ENCODE data around the gene CNTNAP5. TPM values are rescaled to one million over a fixed set of nuclear protein-coding genes. Genes with fewer than 3 reads are reported as not detected.

Gene CNTNAP5
- total and polyA plus RNA-seq, 2 of the 8 experiments (the other 6 are each of a cell fraction or from before 2014, with no cell fraction given) = 0.11 to 0.76 TPM

DNA sequence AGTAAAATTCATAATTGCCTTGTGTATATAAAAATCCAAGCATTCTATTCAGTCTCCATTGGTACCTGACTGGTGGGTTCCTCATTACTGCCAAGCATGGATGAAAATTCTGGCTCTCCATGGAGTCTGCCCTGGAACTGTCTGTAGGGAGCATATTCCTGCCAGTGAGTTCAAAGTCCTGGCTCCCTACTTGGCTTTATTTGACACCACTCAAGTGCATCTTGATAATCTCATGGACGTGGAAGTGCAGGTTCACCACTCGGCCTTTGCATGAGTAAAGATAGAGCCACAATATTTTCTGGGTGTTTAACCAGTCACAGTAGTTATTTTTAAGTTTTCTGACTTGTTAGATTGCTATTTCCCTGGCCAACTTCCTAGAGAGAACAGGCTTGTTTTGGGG is 63.5 kb downstream of the CNTNAP5 start:
- H3K18ac ChIP-seq (ENCODE audit: extremely low read depth, low read length) = no peak overlapping the region
- DNase-seq (ENCODE audit: low read depth in 1 of 2, low spot score in 2 of 2) (no peak), FAIRE-seq (no peak)
- no peak overlapping the region for H3K4me3 ChIP-seq (ENCODE audit: extremely low read depth in 1 of 4, insufficient read depth in 2 of 4, low read depth in 3 of 4, low read length in 4 of 4)
- no peaks in the 10 kb centered on the region for H4K20me1 ChIP-seq (replicated peaks in 1 of 2; ENCODE audit: control insufficient read depth in 1 of 2, insufficient read depth in 2 of 2, low read length in 2 of 2)
- no peaks in the 10 kb centered on the region for H3K79me1 ChIP-seq (ENCODE audit: low read depth, low read length)
- H3K4me2 ChIP-seq (ENCODE audit: insufficient read depth in 1 of 2, low read depth in 2 of 2, low read length in 2 of 2) = no peak overlapping the region
- no peaks in the 10 kb centered on the region for H3K79me2 ChIP-seq (ENCODE audit: control insufficient read depth in 1 of 2, insufficient read depth in 2 of 2, low read length in 2 of 2)
- WGBS, 2 experiments (ENCODE audit: extremely low coverage in 1 of 2, insufficient coverage in 1 of 2, insufficient read length in 1 of 2, insufficient replicate concordance in 2 of 2, low coverage in 1 of 2, low lambda C conversion rate in 2 of 2, missing lambda C conversion rate in 1 of 2) = 78% methylated on average over 2 of the region's 2 CpGs; no CpG with 5 or more reads in 1 of the 2 experiments
- no peaks in the 10 kb centered on the region for H3K4me1 ChIP-seq (replicated peaks in 1 of 4; ENCODE audit: control insufficient read depth in 3 of 4, insufficient read depth in 4 of 4, low read length in 3 of 4)
- H3K4ac ChIP-seq (replicated peaks; ENCODE audit: insufficient read length, low read depth, low read length) = no peak overlapping the region
- no peak overlapping the region for H2BK20ac ChIP-seq (ENCODE audit: low read length)
- ChIA-PET POLR2A (ENCODE audit: partially characterized antibody) (no interaction called here), CTCF (ENCODE audit: partially characterized antibody) (no interaction called here)
- H3K56ac ChIP-seq (replicated peaks; ENCODE audit: insufficient read length, low read depth, low read length) = no peak overlapping the region
- H3K36me3 ChIP-seq (ENCODE audit: control insufficient read depth in 2 of 4, insufficient read depth in 4 of 4, low read length in 3 of 4) = no peaks in the 10 kb centered on the region
- H4K91ac ChIP-seq (replicated peaks; ENCODE audit: insufficient read length, low read length) = no peak overlapping the region
- H3K14ac ChIP-seq (ENCODE audit: insufficient read length) = no peak overlapping the region
- H2AFZ ChIP-seq (ENCODE audit: low read length) = no peak overlapping the region
- no peak overlapping the region for H2AK5ac ChIP-seq (ENCODE audit: low read depth, low read length)
- H4K5ac ChIP-seq (ENCODE audit: insufficient read length, low read depth, low read length) = no peak overlapping the region
- no peaks in the 10 kb centered on the region for H3K27me3 ChIP-seq (replicated peaks in 1 of 4; ENCODE audit: control insufficient read depth in 3 of 4, extremely low read depth in 1 of 4, insufficient read depth in 3 of 4, low read length in 3 of 4)
- no peak overlapping the region for H3K27ac ChIP-seq (ENCODE audit: low read depth, low read length)
- no peak overlapping the region for H3K23ac ChIP-seq (ENCODE audit: insufficient read length)
- no peaks in the 10 kb centered on the region; a peak in 3 of 4 replicates for H3K9me3 ChIP-seq (ENCODE audit: insufficient read depth in 2 of 2, low read depth in 1 of 2, low read length in 1 of 2)
- no peaks in the 10 kb centered on the region for H3K23me2 ChIP-seq (ENCODE audit: low read depth, low read length)
- no peak overlapping the region for H3K9ac ChIP-seq (replicated peaks in 1 of 4; ENCODE audit: extremely low read depth in 1 of 4, low read depth in 3 of 4, low read length in 3 of 4)
- no peak overlapping the region for H2BK5ac ChIP-seq (ENCODE audit: low read depth, low read length)
- H2BK120ac ChIP-seq (replicated peaks; ENCODE audit: low read depth, low read length) = no peak overlapping the region
- H4K8ac ChIP-seq (ENCODE audit: extremely low read depth, insufficient read depth, low read length) = no peak overlapping the region
- no peak overlapping the region for H2BK12ac ChIP-seq (ENCODE audit: low read depth, low read length)
- H2BK15ac ChIP-seq (ENCODE audit: low read length) = no peak overlapping the region
- TF ChIP-seq TAF7 (optimal IDR thresholded peaks at IDR 0.05; ENCODE audit: borderline replicate concordance, low read depth, low read length) (no peak), BACH1 (IDR thresholded peaks at IDR 0.05; ENCODE audit: low read length) (no peak), RFX5 (IDR thresholded peaks at IDR 0.05; ENCODE audit: borderline replicate concordance, low read depth, low read length) (no peak), CTBP2 (IDR thresholded peaks at IDR 0.05; ENCODE audit: borderline replicate concordance, insufficient read depth, insufficient read length, low read length) (no peak), JUN (IDR thresholded peaks at IDR 0.05; ENCODE audit: low read depth, low read length) (no peak), SAP30 (IDR thresholded peaks at IDR 0.05; ENCODE audit: insufficient read depth, insufficient replicate concordance, low read length) (no peak), NANOG (IDR thresholded peaks at IDR 0.05; ENCODE audit: insufficient read depth, low read depth, low read length, poor library complexity, severe bottlenecking) (no peak), NRF1 (IDR thresholded peaks at IDR 0.05; ENCODE audit: low read depth, low read length) (no peak), KDM1A (IDR thresholded peaks at IDR 0.05; ENCODE audit: borderline replicate concordance, low read length) (no peak), RBBP5 (IDR thresholded peaks at IDR 0.05; ENCODE audit: borderline replicate concordance, low read depth, low read length) (no peak), POLR2A (IDR thresholded peaks at IDR 0.05; ENCODE audit: control extremely low read depth in 1 of 2, low read depth in 2 of 2, low read length in 2 of 2) (no peak)
- TF ChIP-seq, protein P1, sequence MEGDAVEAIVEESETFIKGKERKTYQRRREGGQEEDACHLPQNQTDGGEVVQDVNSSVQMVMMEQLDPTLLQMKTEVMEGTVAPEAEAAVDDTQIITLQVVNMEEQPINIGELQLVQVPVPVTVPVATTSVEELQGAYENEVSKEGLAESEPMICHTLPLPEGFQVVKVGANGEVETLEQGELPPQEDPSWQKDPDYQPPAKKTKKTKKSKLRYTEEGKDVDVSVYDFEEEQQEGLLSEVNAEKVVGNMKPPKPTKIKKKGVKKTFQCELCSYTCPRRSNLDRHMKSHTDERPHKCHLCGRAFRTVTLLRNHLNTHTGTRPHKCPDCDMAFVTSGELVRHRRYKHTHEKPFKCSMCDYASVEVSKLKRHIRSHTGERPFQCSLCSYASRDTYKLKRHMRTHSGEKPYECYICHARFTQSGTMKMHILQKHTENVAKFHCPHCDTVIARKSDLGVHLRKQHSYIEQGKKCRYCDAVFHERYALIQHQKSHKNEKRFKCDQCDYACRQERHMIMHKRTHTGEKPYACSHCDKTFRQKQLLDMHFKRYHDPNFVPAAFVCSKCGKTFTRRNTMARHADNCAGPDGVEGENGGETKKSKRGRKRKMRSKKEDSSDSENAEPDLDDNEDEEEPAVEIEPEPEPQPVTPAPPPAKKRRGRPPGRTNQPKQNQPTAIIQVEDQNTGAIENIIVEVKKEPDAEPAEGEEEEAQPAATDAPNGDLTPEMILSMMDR (IDR thresholded peaks at IDR 0.05; ENCODE audit: control extremely low read depth in 1 of 3, insufficient read depth in 1 of 3, low read depth in 1 of 3, low read length in 3 of 3) = no peak

Measured in H1 (cell line).